ENCODE results near the gene BCCIP. TPM values are rescaled to one million over a fixed set of nuclear protein-coding genes. Genes with fewer than 3 reads are reported as not detected.

The BCCIP gene
- polyA plus RNA-seq, 1 of the 3 experiments (the other 2 are of a cell fraction): 28.0 TPM

GRCh38 chr10:125783408-125783807 lies 39.9 kb upstream of the BCCIP start:
- Histone ChIP-seq H3K36me3 (replicated peaks in 1 of 2; ENCODE audit: control insufficient read depth in 1 of 2, insufficient read depth in 2 of 2, low read length in 1 of 2) (peaks cover 0 to under 1% of the 10 kb centered on the region in 2 experiments), H3K4me1 (ENCODE audit: control insufficient read depth in 1 of 2, insufficient read depth in 2 of 2, low read depth in 1 of 2, low read length in 1 of 2) (no peaks in the 10 kb centered on the region), H3K4me3 (ENCODE audit: low read depth in 2 of 2, low read length in 1 of 2) (no peak overlapping the region), H3F3A (replicated peaks; ENCODE audit: insufficient read depth) (no peaks in the 10 kb centered on the region), H4K20me1 (ENCODE audit: insufficient read depth) (no peaks in the 10 kb centered on the region), H3K27ac (ENCODE audit: low read depth in 2 of 2, low read length in 1 of 2) (no peak overlapping the region), H3K4me2 (no peak overlapping the region), H3K79me2 (ENCODE audit: insufficient read depth) (no peaks in the 10 kb centered on the region), H3K27me3 (ENCODE audit: insufficient read depth) (no peaks in the 10 kb centered on the region), H2AFZ (ENCODE audit: low read depth) (no peak overlapping the region), H3K9ac (no peak overlapping the region), H3K9me2 (no peaks in the 10 kb centered on the region), H3K9me3 (no peaks in the 10 kb centered on the region)
- WGBS (ENCODE audit: low lambda C conversion rate): 94% methylated on average over 7 of the region's 7 CpGs
- no peak for DNase-seq
- ChIA-PET POLR2A (no interaction called here), CTCF (no interaction called here)
- TF ChIP-seq EZH2phosphoT487 (IDR thresholded peaks at IDR 0.05; ENCODE audit: borderline replicate concordance, low read depth) (no peak), TCF12 (IDR thresholded peaks at IDR 0.05) (no peak), FOSL2 (IDR thresholded peaks at IDR 0.05; ENCODE audit: borderline replicate concordance, low read depth) (no peak), GABPA (IDR thresholded peaks at IDR 0.05; ENCODE audit: low read depth) (no peak), MXI1 (IDR thresholded peaks at IDR 0.05; ENCODE audit: low read depth, low read length) (no peak), JUND (IDR thresholded peaks at IDR 0.05) (no peak), ZBTB33 (IDR thresholded peaks at IDR 0.05; ENCODE audit: borderline replicate concordance, low read depth) (no peak), MAX (IDR thresholded peaks at IDR 0.05; ENCODE audit: low read depth) (no peak), NFIC (IDR thresholded peaks at IDR 0.05; ENCODE audit: borderline replicate concordance) (no peak), SIN3A (IDR thresholded peaks at IDR 0.05; ENCODE audit: borderline replicate concordance, low read depth, low read length) (no peak)

- Histone ChIP-seq H3K36me3 (replicated peaks in 1 of 2; ENCODE audit: control insufficient read depth in 1 of 2, insufficient read depth in 2 of 2, low read length in 1 of 2) (peaks cover 0 to 6% of the 10 kb centered on the region in 2 experiments), H3K4me1 (ENCODE audit: control insufficient read depth in 1 of 2, insufficient read depth in 2 of 2, low read depth in 1 of 2, low read length in 1 of 2) (no peaks in the 10 kb centered on the region), H4K20me1 (ENCODE audit: insufficient read depth) (no peaks in the 10 kb centered on the region), H2AFZ (ENCODE audit: low read depth) (no peak overlapping the region), H3F3A (replicated peaks; ENCODE audit: insufficient read depth) (no peaks in the 10 kb centered on the region), H3K4me3 (ENCODE audit: low read depth in 2 of 2, low read length in 1 of 2) (no peak overlapping the region), H3K79me2 (ENCODE audit: insufficient read depth) (no peaks in the 10 kb centered on the region), H3K9ac (no peak overlapping the region), H3K27me3 (ENCODE audit: insufficient read depth) (no peaks in the 10 kb centered on the region), H3K4me2 (no peak overlapping the region), H3K9me2 (no peaks in the 10 kb centered on the region), H3K9me3 (no peaks in the 10 kb centered on the region), H3K27ac (ENCODE audit: low read depth in 2 of 2, low read length in 1 of 2) (no peak overlapping the region)
- WGBS (ENCODE audit: low lambda C conversion rate): 86% methylated on average over 6 of the region's 6 CpGs
- no peak for TF ChIP-seq RXRA (IDR thresholded peaks at IDR 0.05; ENCODE audit: borderline replicate concordance, low read depth)
- TF ChIP-seq SIN3A (IDR thresholded peaks at IDR 0.05; ENCODE audit: borderline replicate concordance, low read depth, low read length): no peak
- TF ChIP-seq JUND (IDR thresholded peaks at IDR 0.05): no peak
- no peak for TF ChIP-seq USF2 (IDR thresholded peaks at IDR 0.05; ENCODE audit: borderline replicate concordance, low read depth, low read length)
- TF ChIP-seq EZH2phosphoT487 (IDR thresholded peaks at IDR 0.05; ENCODE audit: borderline replicate concordance, low read depth): no peak
- TF ChIP-seq POLR2AphosphoS5 (IDR thresholded peaks at IDR 0.05; ENCODE audit: low read depth, low read length): no peak
- no peak for TF ChIP-seq REST (IDR thresholded peaks at IDR 0.05; ENCODE audit: low read depth, low read length)
- no peak for TF ChIP-seq RCOR1 (IDR thresholded peaks at IDR 0.05; ENCODE audit: low read length)
- no peak for TF ChIP-seq PBX3 (IDR thresholded peaks at IDR 0.05)
- no peak for TF ChIP-seq ZBTB33 (IDR thresholded peaks at IDR 0.05; ENCODE audit: borderline replicate concordance, low read depth)
- no peak for TF ChIP-seq YY1 (IDR thresholded peaks at IDR 0.05; ENCODE audit: low read depth)
- TF ChIP-seq TEAD4 (IDR thresholded peaks at IDR 0.05; ENCODE audit: borderline replicate concordance, insufficient read depth): no peak
- CTCF ChIA-PET: interaction anchor here (1.3 kb wide), 1 partner anchor 84 kb away, joined by 3 read pairs; no protein-coding TSS in a partner anchor
- DNase-seq: no peak
- POLR2A ChIA-PET: no interaction called here
Observed at GRCh38 chr10:125783957-125784356, 39.4 kb upstream of the BCCIP start.
